HEK293T (cell line): ENCODE measurements around the gene ADGRG7.
"Not testable (repeated sequence)": the region's sequence is repeated elsewhere in the genome, so short reads cannot be mapped to it uniquely, and the experiment has no call there.

Experiments used
- BHLHE40 ChIP-seq: fragments of 450-650 bp; IDR thresholded peaks from 2 replicates; pipeline ENCODE4 v1.6.1; 2016; ENCODE audit warnings: mild to moderate bottlenecking, moderate library complexity, borderline replicate concordance
- CTBP1 ChIP-seq: fragments of 450-650 bp; IDR thresholded peaks from 2 replicates; pipeline ENCODE4 v1.6.1; 2016; ENCODE audit warnings: borderline replicate concordance
- ELF4 ChIP-seq: fragments of 450-650 bp; IDR thresholded peaks from 2 replicates; pipeline ENCODE4 v1.6.1; 2017; ENCODE audit warnings: antibody characterized with exemption
- FOXA1 ChIP-seq: fragments of 450-650 bp; IDR thresholded peaks from 2 replicates; pipeline ENCODE4 v1.6.1; 2016; ENCODE audit warnings: mild to moderate bottlenecking
- FOXK2 ChIP-seq: fragments of 450-650 bp; IDR thresholded peaks from 2 replicates; pipeline ENCODE4 v1.6.1; 2016; ENCODE audit warnings: mild to moderate bottlenecking
- FOXM1 ChIP-seq: fragments of 450-650 bp; IDR thresholded peaks from 2 replicates; pipeline ENCODE4 v1.6.1; 2017; ENCODE audit warnings: mild to moderate bottlenecking, borderline replicate concordance
- HDGF ChIP-seq: fragments of 450-650 bp; IDR thresholded peaks from 2 replicates; pipeline ENCODE4 v1.6.1; 2017; ENCODE audit warnings: antibody characterized with exemption, borderline replicate concordance
- L3MBTL2 ChIP-seq: fragments of 450-650 bp; conservative IDR thresholded peaks from 2 replicates; pipeline ENCODE4 v1.6.1; 2016; ENCODE audit warnings: mild to moderate bottlenecking
- LEF1 ChIP-seq: fragments of 450-650 bp; IDR thresholded peaks from 2 replicates; pipeline ENCODE4 v1.6.1; 2017; ENCODE audit warnings: mild to moderate bottlenecking, borderline replicate concordance
- NFRKB ChIP-seq: fragments of 450-650 bp; IDR thresholded peaks from 2 replicates; pipeline ENCODE4 v1.6.1; 2016; ENCODE audit warnings: mild to moderate bottlenecking, moderate library complexity
- SUZ12 ChIP-seq: fragments of 450-650 bp; IDR thresholded peaks from 2 replicates; pipeline ENCODE4 v1.6.1; 2016; ENCODE audit warnings: mild to moderate bottlenecking
- TARDBP ChIP-seq: fragments of 450-650 bp; IDR thresholded peaks from 2 replicates; pipeline ENCODE4 v1.6.1; 2016
- TF ChIP-seq, protein P1 (sequence below): fragments of 450-650 bp; IDR thresholded peaks from 2 replicates; pipeline ENCODE4 v1.6.1; 2016

DNA sequence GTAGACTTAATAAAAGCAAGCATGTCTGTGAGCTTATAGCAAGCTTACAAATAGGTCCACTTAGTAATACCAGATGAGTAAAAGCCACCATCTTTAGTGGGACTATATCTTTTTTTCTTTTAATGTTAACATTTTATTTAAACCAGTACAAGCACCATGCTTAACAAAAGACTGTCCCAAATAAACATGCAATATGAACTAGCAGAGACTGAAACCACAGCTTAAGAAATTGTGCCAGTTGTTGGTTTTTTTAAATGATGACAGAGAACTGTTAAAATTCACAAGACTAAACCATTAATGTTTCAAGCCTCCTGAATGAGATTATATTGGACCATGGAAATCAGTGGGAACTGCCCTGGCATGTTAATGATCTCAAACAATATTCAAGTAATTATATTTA is 51.9 kb downstream of the ADGRG7 start:
- not testable (repeated sequence) for TF ChIP-seq FOXK2, TARDBP, NFRKB, LEF1, BHLHE40, SUZ12, FOXM1, ELF4, HDGF, L3MBTL2, CTBP1, FOXA1
- TF ChIP-seq, protein P1, sequence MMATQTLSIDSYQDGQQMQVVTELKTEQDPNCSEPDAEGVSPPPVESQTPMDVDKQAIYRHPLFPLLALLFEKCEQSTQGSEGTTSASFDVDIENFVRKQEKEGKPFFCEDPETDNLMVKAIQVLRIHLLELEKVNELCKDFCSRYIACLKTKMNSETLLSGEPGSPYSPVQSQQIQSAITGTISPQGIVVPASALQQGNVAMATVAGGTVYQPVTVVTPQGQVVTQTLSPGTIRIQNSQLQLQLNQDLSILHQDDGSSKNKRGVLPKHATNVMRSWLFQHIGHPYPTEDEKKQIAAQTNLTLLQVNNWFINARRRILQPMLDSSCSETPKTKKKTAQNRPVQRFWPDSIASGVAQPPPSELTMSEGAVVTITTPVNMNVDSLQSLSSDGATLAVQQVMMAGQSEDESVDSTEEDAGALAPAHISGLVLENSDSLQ: not testable (repeated sequence)
